GM18502 (cell line): ENCODE data around the gene PLCL1.
"Not testable (repeated sequence)": the region's sequence is repeated elsewhere in the genome, so short reads cannot be mapped to it uniquely, and the experiment has no call there.

ENCODE experiments used
- ATAC-seq: cut with Tn5 transposase; IDR thresholded peaks from one replicate; pipeline ENCODE4 v1.9.1; 2021; ENCODE audit warnings: mild to moderate bottlenecking; ENCODE audit not compliant: unreplicated experiment, poor library complexity

PLCL1 gene

GRCh38 chr2:198143156-198143555 lies 338.8 kb downstream of the PLCL1 start:
- ATAC-seq: no peak

GRCh38 chr2:198143793-198144192 lies 339.4 kb downstream of the PLCL1 start:
- ATAC-seq: no peak

GRCh38 chr2:198144660-198145059 lies 340.3 kb downstream of the PLCL1 start:
- no peak for ATAC-seq

GRCh38 chr2:198146346-198146940 lies 342.1 kb downstream of the PLCL1 start:
- ATAC-seq: no peak

GRCh38 chr2:198157314-198157713 lies 352.9 kb downstream of the PLCL1 start:
- no peak for ATAC-seq

GRCh38 chr2:198161151-198161550 lies 356.8 kb downstream of the PLCL1 start:
- no peak for ATAC-seq

- ATAC-seq: no peak
These were observed 357.9 kb downstream of the PLCL1 start for GRCh38 chr2:198162276-198162675.

GRCh38 chr2:198164843-198165242 lies 360.4 kb downstream of the PLCL1 start:
- ATAC-seq: no peak

- ATAC-seq: no peak
These were observed 360.9 kb downstream of the PLCL1 start for GRCh38 chr2:198165289-198165688.

GRCh38 chr2:198167346-198167745 lies 363.0 kb downstream of the PLCL1 start:
- ATAC-seq: no peak

- ATAC-seq: no peak
These were observed 364.3 kb downstream of the PLCL1 start for GRCh38 chr2:198168651-198169050.

- no peak for ATAC-seq
These were observed 368.8 kb downstream of the PLCL1 start for GRCh38 chr2:198173242-198173641.

GRCh38 chr2:198173864-198174263 lies 369.5 kb downstream of the PLCL1 start:
- ATAC-seq: no peak

- ATAC-seq: no peak
These were observed 370.9 kb downstream of the PLCL1 start for GRCh38 chr2:198175271-198175670.

- no peak for ATAC-seq
These were observed 372.6 kb downstream of the PLCL1 start for GRCh38 chr2:198177040-198177439.

GRCh38 chr2:198178766-198179165 lies 374.4 kb downstream of the PLCL1 start:
- no peak for ATAC-seq

GRCh38 chr2:198186257-198186656 lies 381.9 kb downstream of the PLCL1 start:
- ATAC-seq: no peak

GRCh38 chr2:198187841-198188240 lies 383.4 kb downstream of the PLCL1 start:
- no peak for ATAC-seq

- no peak for ATAC-seq
These were observed 384.6 kb downstream of the PLCL1 start for GRCh38 chr2:198188982-198189381.

GRCh38 chr2:198191651-198192050 lies 387.3 kb downstream of the PLCL1 start:
- no peak for ATAC-seq

GRCh38 chr2:198196556-198196955 lies 392.2 kb downstream of the PLCL1 start:
- ATAC-seq: not testable (repeated sequence)
